Kidney epithelial cell (primary cell): ENCODE data around the gene SLC12A7. TPM values are rescaled to one million over a fixed set of nuclear protein-coding genes. Genes with fewer than 3 reads are reported as not detected.

Experiments used
- DNase-seq: peaks from one replicate; pipeline ENCODE4 v3.0.0-alpha.2; 2010; ENCODE audit warnings: low read depth
- H3K27me3 ChIP-seq: 2 replicates; pipeline ENCODE4 v1.6.0; 2011; ENCODE audit warnings: low read length; ENCODE audit not compliant: control insufficient read depth, insufficient read depth
- H3K36me3 ChIP-seq: 2 replicates; pipeline ENCODE4 v1.5.1; 2011; ENCODE audit warnings: low read length; ENCODE audit not compliant: control insufficient read depth, insufficient read depth
- H3K4me3 ChIP-seq: 2 replicates; pipeline ENCODE4 v1.5.1; 2011; ENCODE audit warnings: low read depth, mild to moderate bottlenecking, control low read depth, low read length
- CTCF ChIP-seq: IDR thresholded peaks from 2 replicates; pipeline ENCODE4 v1.5.1; 2011; ENCODE audit warnings: mild to moderate bottlenecking, moderate library complexity, low read length, control low read depth, inconsistent platforms; ENCODE audit not compliant: insufficient read depth, poor library complexity, severe bottlenecking
- total RNA-seq: library from RNA; depleted of rRNA; stranded (reverse); fragments of >200 nt; gene quantifications from 2 replicates; pipeline ENCODE4 v1.2.3, GENCODE V29; 2015

Gene SLC12A7
- total RNA-seq, 1 donor from 2014 or later = 50.3 TPM

GRCh38 chr5:1142886-1143669, 31.2 kb upstream of the SLC12A7 start:
- TF ChIP-seq CTCF = no peak
- H3K27me3 ChIP-seq = peaks cover 22% of the 10 kb centered on the region
- H3K4me3 ChIP-seq = no peak overlapping the region
- no peak for DNase-seq
- H3K36me3 ChIP-seq = no peaks in the 10 kb centered on the region

GRCh38 chr5:1141834-1142233, 30.0 kb upstream of the SLC12A7 start:
- Histone ChIP-seq H3K36me3 (no peaks in the 10 kb centered on the region), H3K4me3 (no peak overlapping the region), H3K27me3 (peaks cover 25% of the 10 kb centered on the region)
- no peak for DNase-seq
- TF ChIP-seq CTCF = no peak

GRCh38 chr5:1140818-1141189, 28.9 kb upstream of the SLC12A7 start:
- Histone ChIP-seq H3K4me3 (no peak overlapping the region), H3K27me3 (peaks cover 25% of the 10 kb centered on the region), H3K36me3 (no peaks in the 10 kb centered on the region)
- no peak for TF ChIP-seq CTCF
- DNase-seq = no peak

GRCh38 chr5:1140171-1140817, 28.4 kb upstream of the SLC12A7 start:
- Histone ChIP-seq H3K36me3 (no peaks in the 10 kb centered on the region), H3K4me3 (no peak overlapping the region), H3K27me3 (peaks cover 27% of the 10 kb centered on the region)
- DNase-seq = no peak
- peak; percentile 90 for TF ChIP-seq CTCF

- TF ChIP-seq CTCF = no peak
- Histone ChIP-seq H3K4me3 (no peak overlapping the region), H3K36me3 (no peaks in the 10 kb centered on the region), H3K27me3 (peaks cover 29% of the 10 kb centered on the region)
- no peak for DNase-seq
Observed at GRCh38 chr5:1139331-1140170, 27.7 kb upstream of the SLC12A7 start.
